ENCODE data around the gene CEBPZ.

CEBPZ gene

GRCh38 chr2:37246205-37246604, 14.8 kb upstream of the CEBPZ start:
- no peak overlapping the region for H3K4me2 ChIP-seq (ENCODE audit: low read depth, low read length, poor library complexity, severe bottlenecking)
- no peak overlapping the region for H3K9ac ChIP-seq (ENCODE audit: low read length)
- H3K9me2 ChIP-seq (replicated peaks; ENCODE audit: insufficient read depth, low read length), result no peaks in the 10 kb centered on the region
- H3K9me3 ChIP-seq (ENCODE audit: insufficient read depth, low read length), result no peaks in the 10 kb centered on the region
- peaks cover 47% of the 10 kb centered on the region for H3F3A ChIP-seq (ENCODE audit: insufficient read depth)
- no peaks in the 10 kb centered on the region for H4K20me1 ChIP-seq (ENCODE audit: low read depth, low read length)
- no peaks in the 10 kb centered on the region for H3K27me3 ChIP-seq (ENCODE audit: low read length)
- H2AFZ ChIP-seq (ENCODE audit: low read depth, low read length, severe bottlenecking), result no peak overlapping the region
- H3K4me3 ChIP-seq (ENCODE audit: insufficient read depth, low read length, poor library complexity, severe bottlenecking), result no peak overlapping the region
- H3K27ac ChIP-seq (ENCODE audit: low read depth, low read length), result no peak overlapping the region
- no peaks in the 10 kb centered on the region for H3K79me2 ChIP-seq (ENCODE audit: insufficient read depth, low read length)
- TF ChIP-seq CTCF (IDR thresholded peaks at IDR 0.05; ENCODE audit: insufficient read depth, low read length, poor library complexity, severe bottlenecking), result no peak
- peaks cover 44% of the 10 kb centered on the region for H3K36me3 ChIP-seq (ENCODE audit: low read length)

- H3K9ac ChIP-seq (ENCODE audit: low read length), result no peak overlapping the region
- no peak overlapping the region for H3K4me3 ChIP-seq (ENCODE audit: insufficient read depth, low read length, poor library complexity, severe bottlenecking)
- H3K36me3 ChIP-seq (ENCODE audit: low read length), result peaks cover 30% of the 10 kb centered on the region; the same call in 1 of the 2 replicates
- no peak overlapping the region for H3K4me2 ChIP-seq (ENCODE audit: low read depth, low read length, poor library complexity, severe bottlenecking)
- H3K9me3 ChIP-seq (ENCODE audit: insufficient read depth, low read length), result no peaks in the 10 kb centered on the region
- no peaks in the 10 kb centered on the region for H3K9me2 ChIP-seq (replicated peaks; ENCODE audit: insufficient read depth, low read length)
- no peaks in the 10 kb centered on the region for H3K27me3 ChIP-seq (ENCODE audit: low read length)
- H2AFZ ChIP-seq (ENCODE audit: low read depth, low read length, severe bottlenecking), result no peak overlapping the region
- H3F3A ChIP-seq (ENCODE audit: insufficient read depth), result peaks cover 36% of the 10 kb centered on the region
- H4K20me1 ChIP-seq (ENCODE audit: low read depth, low read length), result no peaks in the 10 kb centered on the region
- no peak for TF ChIP-seq EZH2phosphoT487 (conservative IDR thresholded peaks at IDR 0.05; ENCODE audit: low read length)
- no peaks in the 10 kb centered on the region for H3K79me2 ChIP-seq (ENCODE audit: insufficient read depth, low read length)
- H3K27ac ChIP-seq (ENCODE audit: low read depth, low read length), result no peak overlapping the region
These were observed 13.4 kb upstream of the CEBPZ start for GRCh38 chr2:37244755-37245154.

- TF ChIP-seq EZH2phosphoT487 (conservative IDR thresholded peaks at IDR 0.05; ENCODE audit: low read length), result no peak
- no peak for TF ChIP-seq CTCF (IDR thresholded peaks at IDR 0.05; ENCODE audit: insufficient read depth, low read length, poor library complexity, severe bottlenecking)
- Histone ChIP-seq H3K4me2 (ENCODE audit: low read depth, low read length, poor library complexity, severe bottlenecking) (no peak overlapping the region), H3K79me2 (ENCODE audit: insufficient read depth, low read length) (no peaks in the 10 kb centered on the region), H2AFZ (ENCODE audit: low read depth, low read length, severe bottlenecking) (no peak overlapping the region), H3K27me3 (ENCODE audit: low read length) (no peaks in the 10 kb centered on the region), H3K4me3 (ENCODE audit: insufficient read depth, low read length, poor library complexity, severe bottlenecking) (no peak overlapping the region), H3F3A (ENCODE audit: insufficient read depth) (peaks cover 34% of the 10 kb centered on the region), H4K20me1 (ENCODE audit: low read depth, low read length) (no peaks in the 10 kb centered on the region), H3K36me3 (ENCODE audit: low read length) (peaks cover 33% of the 10 kb centered on the region; the same call in 1 of the 2 replicates), H3K9me3 (ENCODE audit: insufficient read depth, low read length) (no peaks in the 10 kb centered on the region), H3K9ac (ENCODE audit: low read length) (no peak overlapping the region), H3K27ac (ENCODE audit: low read depth, low read length) (no peak overlapping the region), H3K9me2 (replicated peaks; ENCODE audit: insufficient read depth, low read length) (no peaks in the 10 kb centered on the region)
These were observed 12.6 kb upstream of the CEBPZ start for GRCh38 chr2:37244017-37244416.

- H3K27me3 ChIP-seq (ENCODE audit: low read length), result no peaks in the 10 kb centered on the region
- no peak overlapping the region for H3K4me2 ChIP-seq (ENCODE audit: low read depth, low read length, poor library complexity, severe bottlenecking)
- H3F3A ChIP-seq (ENCODE audit: insufficient read depth), result peaks cover 31% of the 10 kb centered on the region
- H3K9me3 ChIP-seq (ENCODE audit: insufficient read depth, low read length), result no peaks in the 10 kb centered on the region
- no peaks in the 10 kb centered on the region for H4K20me1 ChIP-seq (ENCODE audit: low read depth, low read length)
- no peak overlapping the region for H3K9ac ChIP-seq (ENCODE audit: low read length)
- no peak overlapping the region for H2AFZ ChIP-seq (ENCODE audit: low read depth, low read length, severe bottlenecking)
- H3K4me3 ChIP-seq (ENCODE audit: insufficient read depth, low read length, poor library complexity, severe bottlenecking), result no peak overlapping the region
- peaks cover 35% of the 10 kb centered on the region; the same call in 1 of the 2 replicates for H3K36me3 ChIP-seq (ENCODE audit: low read length)
- no peak overlapping the region for H3K27ac ChIP-seq (ENCODE audit: low read depth, low read length)
- H3K9me2 ChIP-seq (replicated peaks; ENCODE audit: insufficient read depth, low read length), result no peaks in the 10 kb centered on the region
- TF ChIP-seq CTCF (IDR thresholded peaks at IDR 0.05; ENCODE audit: insufficient read depth, low read length, poor library complexity, severe bottlenecking) (no peak), EZH2phosphoT487 (conservative IDR thresholded peaks at IDR 0.05; ENCODE audit: low read length) (no peak)
- no peaks in the 10 kb centered on the region for H3K79me2 ChIP-seq (ENCODE audit: insufficient read depth, low read length)
These were observed 12.0 kb upstream of the CEBPZ start for GRCh38 chr2:37243435-37243834.

All from SU-DHL-6 (cell line).